Neural crest cell (in vitro differentiated cells): Measurements from ENCODE around the gene RAB6B. TPM values are rescaled to one million over a fixed set of nuclear protein-coding genes. Genes with fewer than 3 reads are reported as not detected.

Experiments
- DNase-seq: peaks from one replicate; pipeline ENCODE4 v3.0.0; 2021; ENCODE audit warnings: low read depth, mixed read lengths, low spot score
- H3K27ac Mint-ChIP-seq: one replicate; pipeline ENCODE4 v1.8.0; 2021; ENCODE audit warnings: mild to moderate bottlenecking, mixed read lengths; ENCODE audit not compliant: unreplicated experiment
- H3K27me3 Mint-ChIP-seq: 2 replicates; pipeline ENCODE4 v1.8.0; 2021; ENCODE audit warnings: low read depth, mild to moderate bottlenecking, mixed read lengths
- H3K36me3 Mint-ChIP-seq: 2 replicates; pipeline ENCODE4 v1.8.0; 2021; ENCODE audit warnings: low read depth, mild to moderate bottlenecking, mixed read lengths
- H3K4me1 Mint-ChIP-seq: 2 replicates; pipeline ENCODE4 v1.8.0; 2021; ENCODE audit warnings: mixed read lengths
- H3K4me3 Mint-ChIP-seq: one replicate; pipeline ENCODE4 v1.8.0; 2021; ENCODE audit warnings: mild to moderate bottlenecking, mixed read lengths
- H3K9me3 Mint-ChIP-seq: 2 replicates; pipeline ENCODE4 v1.8.0; 2021; ENCODE audit warnings: mixed read lengths
- total RNA-seq: library from RNA; stranded (reverse); gene quantifications from 2 replicates; pipeline ENCODE4 v1.2.1, GENCODE V29; 2021
- TF ChIP-seq, protein P1 (sequence below): fragments of 200-600 bp; sonication (generic); conservative IDR thresholded peaks from 2 replicates; pipeline ENCODE4 v1.5.0; 2021; ENCODE audit warnings: antibody characterized with exemption, mild to moderate bottlenecking

The RAB6B gene
- total RNA-seq, 1 donor from 2014 or later = 15.5 TPM

DNA sequence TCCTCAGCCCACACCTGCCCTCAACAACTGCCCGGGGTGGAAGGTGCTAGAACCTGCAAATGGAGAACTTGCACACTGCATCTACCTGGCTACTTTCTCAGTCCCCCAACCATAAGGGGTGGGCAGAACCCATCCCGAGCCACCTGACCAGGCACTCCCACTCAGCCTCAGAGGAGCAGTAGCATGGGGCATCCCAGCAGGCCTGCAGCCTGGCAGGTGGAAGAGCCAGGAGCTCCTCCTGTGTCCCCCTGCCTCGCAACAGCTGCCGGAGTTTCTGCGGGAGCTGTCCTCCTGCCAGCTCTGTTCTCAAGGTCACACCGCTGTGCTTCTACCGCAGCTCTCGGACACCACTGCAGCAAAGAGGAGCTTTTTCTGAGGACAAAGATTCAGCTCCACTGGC is 27.5 kb downstream of the RAB6B start:
- no peak overlapping the region for H3K27ac Mint-ChIP-seq
- no peak overlapping the region for H3K4me3 Mint-ChIP-seq
- peaks cover 7% of the 10 kb centered on the region for H3K4me1 Mint-ChIP-seq
- no peaks in the 10 kb centered on the region for H3K9me3 Mint-ChIP-seq
- no peaks in the 10 kb centered on the region for H3K27me3 Mint-ChIP-seq
- TF ChIP-seq, protein P1, sequence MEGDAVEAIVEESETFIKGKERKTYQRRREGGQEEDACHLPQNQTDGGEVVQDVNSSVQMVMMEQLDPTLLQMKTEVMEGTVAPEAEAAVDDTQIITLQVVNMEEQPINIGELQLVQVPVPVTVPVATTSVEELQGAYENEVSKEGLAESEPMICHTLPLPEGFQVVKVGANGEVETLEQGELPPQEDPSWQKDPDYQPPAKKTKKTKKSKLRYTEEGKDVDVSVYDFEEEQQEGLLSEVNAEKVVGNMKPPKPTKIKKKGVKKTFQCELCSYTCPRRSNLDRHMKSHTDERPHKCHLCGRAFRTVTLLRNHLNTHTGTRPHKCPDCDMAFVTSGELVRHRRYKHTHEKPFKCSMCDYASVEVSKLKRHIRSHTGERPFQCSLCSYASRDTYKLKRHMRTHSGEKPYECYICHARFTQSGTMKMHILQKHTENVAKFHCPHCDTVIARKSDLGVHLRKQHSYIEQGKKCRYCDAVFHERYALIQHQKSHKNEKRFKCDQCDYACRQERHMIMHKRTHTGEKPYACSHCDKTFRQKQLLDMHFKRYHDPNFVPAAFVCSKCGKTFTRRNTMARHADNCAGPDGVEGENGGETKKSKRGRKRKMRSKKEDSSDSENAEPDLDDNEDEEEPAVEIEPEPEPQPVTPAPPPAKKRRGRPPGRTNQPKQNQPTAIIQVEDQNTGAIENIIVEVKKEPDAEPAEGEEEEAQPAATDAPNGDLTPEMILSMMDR = no peak
- H3K36me3 Mint-ChIP-seq = no peaks in the 10 kb centered on the region
- no peak for DNase-seq

- H3K9me3 Mint-ChIP-seq = no peaks in the 10 kb centered on the region
These were observed 29.5 kb downstream of the RAB6B start for GRCh38 chr3:133866141-133866540.

DNA sequence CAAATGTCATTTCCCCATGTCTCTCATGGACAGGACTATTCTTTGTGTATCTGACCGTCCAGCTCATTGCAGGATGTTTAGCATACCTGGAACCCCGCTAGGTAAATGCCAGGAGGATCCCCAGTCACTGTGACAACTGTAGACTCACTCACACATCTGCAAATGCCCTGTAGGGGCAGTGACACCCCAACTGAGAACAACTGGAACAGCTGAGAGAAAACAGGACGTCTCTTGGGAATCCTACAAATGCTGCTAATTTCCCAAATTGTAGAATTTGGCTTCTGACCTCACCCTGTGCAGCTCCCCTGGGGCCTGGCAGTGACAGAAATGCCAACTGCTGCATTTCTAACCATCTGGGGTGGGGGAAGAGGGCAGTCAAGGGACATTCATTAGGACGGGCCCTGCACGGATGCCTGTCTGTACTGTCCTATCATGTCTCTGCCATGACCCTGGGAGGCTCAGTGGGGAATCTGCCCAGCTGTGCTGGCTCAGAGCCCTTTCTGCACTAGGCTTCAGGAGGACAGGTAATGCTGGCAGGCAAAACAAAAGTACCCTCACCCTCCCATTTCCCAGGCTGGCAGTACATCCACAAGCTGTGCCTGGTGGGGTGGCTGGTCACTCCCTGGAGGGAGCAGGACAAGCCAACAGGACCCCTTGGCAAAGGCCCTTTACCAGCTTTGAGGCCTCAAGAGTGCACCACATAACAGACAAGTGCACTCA is 30.4 kb downstream of the RAB6B start:
- no peak overlapping the region for H3K27ac Mint-ChIP-seq
- H3K4me3 Mint-ChIP-seq = no peak overlapping the region

More at GRCh38 chr3:133866141-133866540, 29.5 kb downstream of the RAB6B start:
- Mint-ChIP-seq H3K4me1 (peaks cover 7% of the 10 kb centered on the region), H3K27me3 (no peaks in the 10 kb centered on the region), H3K36me3 (no peaks in the 10 kb centered on the region), H3K27ac (no peak overlapping the region), H3K4me3 (no peak overlapping the region)
- DNase-seq = no peak
- TF ChIP-seq, protein P1 = no peak

DNA sequence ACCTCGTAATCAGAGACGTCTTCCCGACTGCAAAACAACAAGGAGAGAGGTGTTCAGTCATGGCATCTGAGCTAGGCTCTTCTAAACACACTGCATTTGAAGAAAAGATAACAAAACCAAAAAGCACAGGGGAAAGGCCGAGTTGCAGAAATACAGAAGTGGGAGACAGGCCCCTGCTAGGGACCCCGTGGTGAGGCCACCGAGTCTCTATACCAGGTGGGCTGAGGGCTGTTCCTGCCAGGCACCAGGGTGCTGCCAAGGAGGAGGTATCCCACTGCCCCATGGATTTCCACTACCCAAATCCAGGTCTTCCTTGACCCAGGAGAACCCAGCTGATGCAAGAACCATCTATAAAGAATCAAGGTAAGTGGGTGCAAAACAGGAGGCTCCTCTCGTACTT is 31.1 kb downstream of the RAB6B start:
- H3K27me3 Mint-ChIP-seq = no peaks in the 10 kb centered on the region
- no peaks in the 10 kb centered on the region for H3K36me3 Mint-ChIP-seq
- no peak overlapping the region for H3K4me3 Mint-ChIP-seq
- no peak overlapping the region for H3K27ac Mint-ChIP-seq
- TF ChIP-seq, protein P1 = no peak
- no peak for DNase-seq
- H3K4me1 Mint-ChIP-seq = peaks cover 7% of the 10 kb centered on the region
- no peaks in the 10 kb centered on the region for H3K9me3 Mint-ChIP-seq

More for the DNA sequence above, 30.4 kb downstream of the RAB6B start:
- TF ChIP-seq, protein P1 = no peak
- no peak for DNase-seq
- Mint-ChIP-seq H3K9me3 (no peaks in the 10 kb centered on the region), H3K4me1 (peaks cover 7% of the 10 kb centered on the region), H3K27me3 (no peaks in the 10 kb centered on the region), H3K36me3 (no peaks in the 10 kb centered on the region)

DNA sequence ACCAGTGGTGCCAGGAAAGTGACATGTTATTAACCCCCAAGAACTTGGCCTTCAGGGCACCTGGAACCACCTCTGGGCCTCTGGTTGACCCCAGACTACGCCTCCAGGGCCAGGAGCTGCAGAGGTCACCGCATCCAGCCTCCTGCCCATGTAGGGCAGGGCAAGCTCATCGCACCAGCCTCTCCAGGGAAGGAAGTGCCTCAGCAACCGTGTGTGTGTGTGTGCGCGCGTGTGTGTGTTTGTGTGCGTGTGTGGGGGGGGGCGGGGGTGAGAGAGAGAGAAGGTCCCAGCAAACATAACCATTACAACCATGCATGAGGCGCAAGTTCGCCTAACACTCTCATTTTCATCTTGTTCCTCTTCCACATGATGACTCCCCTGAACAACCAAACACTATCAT is 31.8 kb downstream of the RAB6B start:
- H3K9me3 Mint-ChIP-seq = no peaks in the 10 kb centered on the region
- no peaks in the 10 kb centered on the region for H3K27me3 Mint-ChIP-seq
- no peak overlapping the region for H3K4me3 Mint-ChIP-seq
- no peaks in the 10 kb centered on the region for H3K36me3 Mint-ChIP-seq
- TF ChIP-seq, protein P1 = no peak
- no peak overlapping the region for H3K27ac Mint-ChIP-seq
- DNase-seq = no peak
- peaks cover 3% of the 10 kb centered on the region for H3K4me1 Mint-ChIP-seq
